Glomerular endothelial cell (primary cell): ENCODE measurements around the gene C19orf12. TPM values are rescaled to one million over a fixed set of nuclear protein-coding genes. Genes with fewer than 3 reads are reported as not detected.
"Not testable (repeated sequence)": the region's sequence is repeated elsewhere in the genome, so short reads cannot be mapped to it uniquely, and the experiment has no call there.

ENCODE experiments used
- DNase-seq: peaks from one replicate; pipeline ENCODE4 v3.0.0-alpha.2; 2011; ENCODE audit warnings: low read depth, low spot score; ENCODE audit errors: extremely low read depth
- total RNA-seq: library from RNA; depleted of rRNA; stranded (reverse); fragments of >200 nt; gene quantifications from 2 replicates; pipeline ENCODE4 v1.2.3, GENCODE V29; 2015

C19orf12 gene
- total RNA-seq, 1 donor from 2014 or later: 31.9 TPM

GRCh38 chr19:29677001-29677817 lies 37.9 kb downstream of the C19orf12 start:
- DNase-seq: no peak

- no peak for DNase-seq
Measured at GRCh38 chr19:29676586-29676985, 38.5 kb downstream of the C19orf12 start.

- DNase-seq: no peak
Measured at GRCh38 chr19:29675650-29676186, 39.3 kb downstream of the C19orf12 start.

- DNase-seq: no peak
Measured at GRCh38 chr19:29675120-29675649, 39.9 kb downstream of the C19orf12 start.

GRCh38 chr19:29674374-29675119 lies 40.5 kb downstream of the C19orf12 start:
- DNase-seq: no peak

GRCh38 chr19:29673451-29674371 lies 41.4 kb downstream of the C19orf12 start:
- DNase-seq: no peak

GRCh38 chr19:29672933-29673336 lies 42.1 kb downstream of the C19orf12 start:
- no peak for DNase-seq

- no peak for DNase-seq
Measured at GRCh38 chr19:29672319-29672932, 42.6 kb downstream of the C19orf12 start.

GRCh38 chr19:29671393-29672160 lies 43.5 kb downstream of the C19orf12 start:
- DNase-seq: no peak

GRCh38 chr19:29671026-29671392 lies 44.1 kb downstream of the C19orf12 start:
- not testable (repeated sequence) for DNase-seq

GRCh38 chr19:29670255-29670654 lies 44.8 kb downstream of the C19orf12 start:
- no peak for DNase-seq

- no peak for DNase-seq
Measured at GRCh38 chr19:29668746-29669609, 46.1 kb downstream of the C19orf12 start.

- DNase-seq: no peak
Measured at GRCh38 chr19:29667901-29668341, 47.1 kb downstream of the C19orf12 start.

GRCh38 chr19:29667387-29667783 lies 47.7 kb downstream of the C19orf12 start:
- no peak for DNase-seq

GRCh38 chr19:29666578-29667386 lies 48.3 kb downstream of the C19orf12 start:
- DNase-seq: no peak

- DNase-seq: no peak
Measured at GRCh38 chr19:29665826-29666577, 49.1 kb downstream of the C19orf12 start.
